OCI-LY1 (cell line): ENCODE data around the gene RAVER1.

Experiments used
- H2AFZ ChIP-seq: fragments of 200-600 bp; sonication (generic), shearing (Covaris generic); 2 replicates; pipeline ENCODE4 v1.6.0; 2014; ENCODE audit warnings: antibody characterized with exemption, mild to moderate bottlenecking, low read length
- H3F3A ChIP-seq: fragments of 200-600 bp; sonication (generic), shearing (Covaris generic); 2 replicates; pipeline ENCODE4 v1.6.0; 2014; ENCODE audit warnings: mild to moderate bottlenecking, antibody characterized with exemption, low read length, moderate library complexity; ENCODE audit not compliant: insufficient read depth
- H3K27ac ChIP-seq: fragments of 200-600 bp; sonication (generic); 2 replicates; pipeline ENCODE4 v1.5.1; 2014; ENCODE audit warnings: low read length, mixed run types, mild to moderate bottlenecking, low read depth; ENCODE audit not compliant: poor library complexity, severe bottlenecking
- H3K27me3 ChIP-seq: fragments of 200-600 bp; sonication (generic); 2 replicates; pipeline ENCODE4 v1.6.0; 2014; ENCODE audit warnings: antibody characterized with exemption, mild to moderate bottlenecking, low read length, moderate library complexity; ENCODE audit not compliant: insufficient read depth
- H3K36me3 ChIP-seq: fragments of 200-600 bp; sonication (generic); 2 replicates; pipeline ENCODE4 v1.6.1; 2014; ENCODE audit warnings: mild to moderate bottlenecking, antibody characterized with exemption, low read length, moderate library complexity, mixed read lengths; ENCODE audit not compliant: insufficient read depth
- H3K4me1 ChIP-seq: fragments of 200-600 bp; sonication (generic); 2 replicates; pipeline ENCODE4 v1.5.1; 2014; ENCODE audit warnings: mild to moderate bottlenecking, low read length, moderate library complexity; ENCODE audit not compliant: insufficient read depth, severe bottlenecking
- H3K4me2 ChIP-seq: fragments of 200-600 bp; sonication (generic), shearing (Covaris generic); 2 replicates; pipeline ENCODE4 v1.6.1; 2014; ENCODE audit warnings: low read length
- H3K4me3 ChIP-seq: fragments of 200-600 bp; sonication (generic); 2 replicates; pipeline ENCODE4 v1.5.1; 2014; ENCODE audit warnings: low read length, low read depth, mild to moderate bottlenecking, mixed read lengths; ENCODE audit not compliant: poor library complexity, severe bottlenecking
- H3K79me2 ChIP-seq: fragments of 200-600 bp; shearing (Covaris generic); 2 replicates; pipeline ENCODE4 v1.6.1; 2016; ENCODE audit warnings: mixed run types, low read length, mixed read lengths; ENCODE audit not compliant: insufficient read depth
- H3K9ac ChIP-seq: fragments of 200-600 bp; sonication (generic), shearing (Covaris generic); 2 replicates; pipeline ENCODE4 v1.6.1; 2014; ENCODE audit warnings: mild to moderate bottlenecking, low read length, mixed read lengths
- H3K9me2 ChIP-seq: fragments of 200-600 bp; sonication (generic), shearing (Covaris generic); 2 replicates; pipeline ENCODE4 v1.6.1; 2014; ENCODE audit warnings: low read depth, mild to moderate bottlenecking, low read length, mixed read lengths
- H3K9me3 ChIP-seq: fragments of 200-600 bp; shearing (Covaris generic); 2 replicates; pipeline ENCODE4 v1.6.1; 2014; ENCODE audit warnings: low read length, mixed read lengths
- H4K20me1 ChIP-seq: fragments of 200-600 bp; sonication (generic), shearing (Covaris generic); 2 replicates; pipeline ENCODE4 v1.6.0; 2016; ENCODE audit warnings: mild to moderate bottlenecking, low read length; ENCODE audit not compliant: insufficient read depth
- EZH2 ChIP-seq: fragments of 200-600 bp; sonication (generic), shearing (Covaris generic); IDR thresholded peaks from 2 replicates; pipeline ENCODE4 v1.8.0; 2017; ENCODE audit warnings: borderline replicate concordance, mixed run types, mild to moderate bottlenecking, antibody characterized with exemption, low read length, moderate library complexity, mixed read lengths
- TF ChIP-seq, protein P1 (sequence below): fragments of 200-600 bp; sonication (generic), shearing (Covaris generic); IDR thresholded peaks from 2 replicates; pipeline ENCODE4 v1.5.1; 2017; ENCODE audit warnings: mild to moderate bottlenecking, antibody characterized with exemption, low read length, moderate library complexity, mixed read lengths

The RAVER1 gene

DNA sequence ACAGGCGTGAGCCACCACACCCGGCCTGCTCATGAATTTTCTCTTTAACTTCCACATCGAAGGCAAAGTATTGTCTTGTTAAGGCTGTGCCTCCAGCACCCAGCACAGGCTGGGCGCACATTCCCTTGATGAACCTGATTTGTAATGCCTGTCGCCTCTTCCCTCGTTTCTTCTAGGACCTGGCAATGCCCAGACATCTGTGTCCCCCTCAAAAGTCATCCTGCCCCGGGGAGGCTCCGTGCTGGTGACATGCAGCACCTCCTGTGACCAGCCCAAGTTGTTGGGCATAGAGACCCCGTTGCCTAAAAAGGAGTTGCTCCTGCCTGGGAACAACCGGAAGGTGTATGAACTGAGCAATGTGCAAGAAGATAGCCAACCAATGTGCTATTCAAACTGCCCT lies 58.7 kb downstream of the RAVER1 start:
- Histone ChIP-seq H2AFZ (no peak overlapping the region), H3K9me2 (no peaks in the 10 kb centered on the region), H3F3A (no peaks in the 10 kb centered on the region), H4K20me1 (no peaks in the 10 kb centered on the region), H3K9me3 (no peaks in the 10 kb centered on the region), H3K4me1 (peaks cover 23% of the 10 kb centered on the region), H3K36me3 (no peaks in the 10 kb centered on the region), H3K79me2 (no peaks in the 10 kb centered on the region), H3K27ac (no peak overlapping the region), H3K9ac (no peak overlapping the region), H3K4me3 (no peak overlapping the region), H3K4me2 (no peak overlapping the region), H3K27me3 (no peaks in the 10 kb centered on the region)
- no peak for TF ChIP-seq EZH2
- TF ChIP-seq, protein P1, sequence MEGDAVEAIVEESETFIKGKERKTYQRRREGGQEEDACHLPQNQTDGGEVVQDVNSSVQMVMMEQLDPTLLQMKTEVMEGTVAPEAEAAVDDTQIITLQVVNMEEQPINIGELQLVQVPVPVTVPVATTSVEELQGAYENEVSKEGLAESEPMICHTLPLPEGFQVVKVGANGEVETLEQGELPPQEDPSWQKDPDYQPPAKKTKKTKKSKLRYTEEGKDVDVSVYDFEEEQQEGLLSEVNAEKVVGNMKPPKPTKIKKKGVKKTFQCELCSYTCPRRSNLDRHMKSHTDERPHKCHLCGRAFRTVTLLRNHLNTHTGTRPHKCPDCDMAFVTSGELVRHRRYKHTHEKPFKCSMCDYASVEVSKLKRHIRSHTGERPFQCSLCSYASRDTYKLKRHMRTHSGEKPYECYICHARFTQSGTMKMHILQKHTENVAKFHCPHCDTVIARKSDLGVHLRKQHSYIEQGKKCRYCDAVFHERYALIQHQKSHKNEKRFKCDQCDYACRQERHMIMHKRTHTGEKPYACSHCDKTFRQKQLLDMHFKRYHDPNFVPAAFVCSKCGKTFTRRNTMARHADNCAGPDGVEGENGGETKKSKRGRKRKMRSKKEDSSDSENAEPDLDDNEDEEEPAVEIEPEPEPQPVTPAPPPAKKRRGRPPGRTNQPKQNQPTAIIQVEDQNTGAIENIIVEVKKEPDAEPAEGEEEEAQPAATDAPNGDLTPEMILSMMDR, result no peak

DNA sequence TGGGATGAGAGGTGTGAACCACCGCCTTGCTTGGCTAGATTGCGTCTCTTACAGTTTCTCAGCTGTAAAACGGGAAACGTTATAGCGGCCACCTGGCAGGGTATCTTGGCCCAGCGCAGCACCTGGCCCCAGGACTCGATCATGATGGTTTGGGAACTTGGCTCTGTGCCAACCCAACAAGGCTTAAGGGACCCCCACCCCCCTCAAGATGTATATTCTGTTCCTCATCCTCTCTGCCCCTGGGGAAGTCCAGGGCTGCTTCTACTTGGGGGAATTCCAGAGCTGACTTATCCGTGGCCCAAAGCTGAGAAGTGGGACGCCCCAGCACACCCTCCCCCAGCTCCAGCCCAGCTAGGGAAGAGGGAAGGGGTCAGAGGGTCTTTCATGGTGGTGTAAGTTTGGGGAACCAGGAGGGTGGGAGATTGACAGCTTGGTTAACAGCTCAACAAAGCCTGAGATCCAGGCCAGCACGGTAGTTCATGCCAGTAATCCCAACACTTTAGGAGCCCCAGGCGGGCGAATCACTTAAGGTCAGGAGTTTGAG lies 61.7 kb downstream of the RAVER1 start:
- no peaks in the 10 kb centered on the region for H3K9me3 ChIP-seq
- H3K9me2 ChIP-seq, result no peaks in the 10 kb centered on the region
- no peaks in the 10 kb centered on the region for H4K20me1 ChIP-seq
- peak overlapping the region; percentile 58 for H3K27ac ChIP-seq
- H3K79me2 ChIP-seq, result no peaks in the 10 kb centered on the region
- peak overlapping the region; percentile 40; the same call in 1 of the 2 replicates for H3K9ac ChIP-seq
- peak overlapping the region; percentile 58 for H3K4me3 ChIP-seq
- no peaks in the 10 kb centered on the region for H3F3A ChIP-seq
- TF ChIP-seq, protein P1, result no peak
- no peak for TF ChIP-seq EZH2
- no peaks in the 10 kb centered on the region for H3K36me3 ChIP-seq
- H3K4me2 ChIP-seq, result peak overlapping the region; percentile 74
- H2AFZ ChIP-seq, result no peak overlapping the region
- no peaks in the 10 kb centered on the region for H3K27me3 ChIP-seq
- H3K4me1 ChIP-seq, result peaks cover 24% of the 10 kb centered on the region

DNA sequence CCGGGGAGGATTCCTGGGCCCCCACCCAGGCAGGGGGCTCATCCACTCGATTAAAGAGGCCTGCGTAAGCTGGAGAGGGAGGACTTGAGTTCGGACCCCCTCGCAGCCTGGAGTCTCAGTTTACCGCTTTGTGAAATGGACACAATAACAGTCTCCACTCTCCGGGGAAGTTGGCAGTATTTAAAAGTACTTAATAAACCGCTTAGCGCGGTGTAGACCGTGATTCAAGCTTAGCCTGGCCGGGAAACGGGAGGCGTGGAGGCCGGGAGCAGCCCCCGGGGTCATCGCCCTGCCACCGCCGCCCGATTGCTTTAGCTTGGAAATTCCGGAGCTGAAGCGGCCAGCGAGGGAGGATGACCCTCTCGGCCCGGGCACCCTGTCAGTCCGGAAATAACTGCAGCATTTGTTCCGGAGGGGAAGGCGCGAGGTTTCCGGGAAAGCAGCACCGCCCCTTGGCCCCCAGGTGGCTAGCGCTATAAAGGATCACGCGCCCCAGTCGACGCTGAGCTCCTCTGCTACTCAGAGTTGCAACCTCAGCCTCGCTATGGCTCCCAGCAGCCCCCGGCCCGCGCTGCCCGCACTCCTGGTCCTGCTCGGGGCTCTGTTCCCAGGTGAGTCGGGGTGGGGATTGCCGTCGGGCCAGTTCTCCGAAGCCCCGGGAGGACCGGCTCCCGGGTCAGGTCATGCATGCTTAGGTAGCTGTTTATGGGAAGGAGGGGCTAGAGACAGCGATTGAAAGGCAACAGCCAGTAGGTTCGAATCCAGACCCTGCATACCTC lies 62.5 kb downstream of the RAVER1 start, which contains the start of gene ICAM1:
Gene ICAM1, plus strand, starts transcription at position 505 of the 779 bp plus-strand sequence. Its CDS starts 40 bp downstream, at position 545.
- no peak within 1 kb of the TSS for H2AFZ ChIP-seq
- peak within 1 kb of the TSS; percentile 40 for H3K9ac ChIP-seq
- no peaks in the 10 kb centered on the region for H3K9me2 ChIP-seq
- H3K4me1 ChIP-seq, result peaks cover 24% of the 10 kb centered on the region
- no peaks in the 10 kb centered on the region for H3K9me3 ChIP-seq
- H3F3A ChIP-seq, result no peaks in the 10 kb centered on the region
- no peaks in the 10 kb centered on the region for H3K36me3 ChIP-seq
- H4K20me1 ChIP-seq, result no peaks in the 10 kb centered on the region
- peak within 1 kb of the TSS; percentile 58 for H3K4me3 ChIP-seq
- H3K27me3 ChIP-seq, result no peaks in the 10 kb centered on the region
- H3K4me2 ChIP-seq, result peak within 1 kb of the TSS; percentile 74
- peak within 1 kb of the TSS; percentile 58 for H3K27ac ChIP-seq
- TF ChIP-seq EZH2, result no peak
- no peaks in the 10 kb centered on the region for H3K79me2 ChIP-seq
